OCI-LY1 (cell line): Measurements from ENCODE around the gene MATR3.
"Not testable (repeated sequence)": the region's sequence is repeated elsewhere in the genome, so short reads cannot be mapped to it uniquely, and the experiment has no call there.

Source experiments
- H2AFZ ChIP-seq: fragments of 200-600 bp; sonication (generic), shearing (Covaris generic); 2 replicates; pipeline ENCODE4 v1.6.0; 2014; ENCODE audit warnings: antibody characterized with exemption, mild to moderate bottlenecking, low read length
- H3F3A ChIP-seq: fragments of 200-600 bp; sonication (generic), shearing (Covaris generic); 2 replicates; pipeline ENCODE4 v1.6.0; 2014; ENCODE audit warnings: mild to moderate bottlenecking, antibody characterized with exemption, low read length, moderate library complexity; ENCODE audit not compliant: insufficient read depth
- H3K27ac ChIP-seq: fragments of 200-600 bp; sonication (generic); 2 replicates; pipeline ENCODE4 v1.5.1; 2014; ENCODE audit warnings: low read length, mixed run types, mild to moderate bottlenecking, low read depth; ENCODE audit not compliant: poor library complexity, severe bottlenecking
- H3K27me3 ChIP-seq: fragments of 200-600 bp; sonication (generic); 2 replicates; pipeline ENCODE4 v1.6.0; 2014; ENCODE audit warnings: antibody characterized with exemption, mild to moderate bottlenecking, low read length, moderate library complexity; ENCODE audit not compliant: insufficient read depth
- H3K36me3 ChIP-seq: fragments of 200-600 bp; sonication (generic); 2 replicates; pipeline ENCODE4 v1.6.1; 2014; ENCODE audit warnings: mild to moderate bottlenecking, antibody characterized with exemption, low read length, moderate library complexity, mixed read lengths; ENCODE audit not compliant: insufficient read depth
- H3K4me1 ChIP-seq: fragments of 200-600 bp; sonication (generic); 2 replicates; pipeline ENCODE4 v1.5.1; 2014; ENCODE audit warnings: mild to moderate bottlenecking, low read length, moderate library complexity; ENCODE audit not compliant: insufficient read depth, severe bottlenecking
- H3K4me2 ChIP-seq: fragments of 200-600 bp; sonication (generic), shearing (Covaris generic); 2 replicates; pipeline ENCODE4 v1.6.1; 2014; ENCODE audit warnings: low read length
- H3K4me3 ChIP-seq: fragments of 200-600 bp; sonication (generic); 2 replicates; pipeline ENCODE4 v1.5.1; 2014; ENCODE audit warnings: low read length, low read depth, mild to moderate bottlenecking, mixed read lengths; ENCODE audit not compliant: poor library complexity, severe bottlenecking
- H3K79me2 ChIP-seq: fragments of 200-600 bp; shearing (Covaris generic); 2 replicates; pipeline ENCODE4 v1.6.1; 2016; ENCODE audit warnings: mixed run types, low read length, mixed read lengths; ENCODE audit not compliant: insufficient read depth
- H3K9ac ChIP-seq: fragments of 200-600 bp; sonication (generic), shearing (Covaris generic); 2 replicates; pipeline ENCODE4 v1.6.1; 2014; ENCODE audit warnings: mild to moderate bottlenecking, low read length, mixed read lengths
- H3K9me2 ChIP-seq: fragments of 200-600 bp; sonication (generic), shearing (Covaris generic); 2 replicates; pipeline ENCODE4 v1.6.1; 2014; ENCODE audit warnings: low read depth, mild to moderate bottlenecking, low read length, mixed read lengths
- H3K9me3 ChIP-seq: fragments of 200-600 bp; shearing (Covaris generic); 2 replicates; pipeline ENCODE4 v1.6.1; 2014; ENCODE audit warnings: low read length, mixed read lengths
- H4K20me1 ChIP-seq: fragments of 200-600 bp; sonication (generic), shearing (Covaris generic); 2 replicates; pipeline ENCODE4 v1.6.0; 2016; ENCODE audit warnings: mild to moderate bottlenecking, low read length; ENCODE audit not compliant: insufficient read depth
- EZH2 ChIP-seq: fragments of 200-600 bp; sonication (generic), shearing (Covaris generic); IDR thresholded peaks from 2 replicates; pipeline ENCODE4 v1.8.0; 2017; ENCODE audit warnings: borderline replicate concordance, mixed run types, mild to moderate bottlenecking, antibody characterized with exemption, low read length, moderate library complexity, mixed read lengths
- TF ChIP-seq, protein P1 (sequence below): fragments of 200-600 bp; sonication (generic), shearing (Covaris generic); IDR thresholded peaks from 2 replicates; pipeline ENCODE4 v1.5.1; 2017; ENCODE audit warnings: mild to moderate bottlenecking, antibody characterized with exemption, low read length, moderate library complexity, mixed read lengths

Gene MATR3

DNA sequence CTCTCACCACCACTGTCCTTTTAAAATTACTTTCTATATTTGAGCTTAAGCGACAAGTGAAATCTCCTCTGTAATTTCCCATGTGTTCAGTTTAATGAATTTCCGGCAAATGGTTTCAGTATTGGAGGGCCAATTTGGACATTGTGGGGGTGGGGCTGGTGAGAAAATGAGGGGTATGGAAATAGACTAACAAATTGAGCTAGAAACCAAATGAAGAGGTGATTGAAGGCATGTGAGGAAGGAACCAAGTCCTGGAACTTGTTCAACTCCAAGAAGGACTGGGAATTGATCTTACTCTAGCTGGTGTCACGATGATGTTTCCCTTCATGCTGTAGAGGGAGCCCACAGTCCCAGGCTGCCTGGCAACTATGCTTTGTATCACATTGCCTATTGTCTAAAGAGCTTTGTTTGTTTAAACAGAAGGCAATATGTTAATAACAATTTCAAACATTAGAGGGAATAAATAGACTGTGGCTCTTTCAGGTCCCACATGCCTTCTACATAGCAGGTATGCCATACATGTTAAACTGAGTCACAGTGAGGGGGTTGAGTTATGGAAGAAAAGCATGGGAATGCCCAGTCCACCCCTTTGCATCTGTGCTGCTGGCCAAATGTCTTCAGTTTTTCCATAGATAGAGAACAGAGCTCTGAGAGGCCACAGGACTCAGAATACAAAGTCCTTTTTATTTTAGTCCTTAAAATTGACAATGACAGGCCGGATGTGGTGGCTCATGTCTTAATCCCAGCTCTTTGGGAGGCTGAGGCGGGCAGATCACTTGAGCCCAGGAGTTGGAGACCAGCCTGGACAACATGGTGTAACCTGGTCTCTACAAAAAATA, 25.0 kb upstream of the MATR3 start:
- H3K9ac ChIP-seq, result no peak overlapping the region
- H3K4me2 ChIP-seq, result peak overlapping the region; percentile 12; the same call in 1 of the 2 replicates
- H3F3A ChIP-seq, result no peaks in the 10 kb centered on the region
- no peak overlapping the region for H2AFZ ChIP-seq
- no peaks in the 10 kb centered on the region for H4K20me1 ChIP-seq
- H3K4me3 ChIP-seq, result no peak overlapping the region
- TF ChIP-seq, protein P1, sequence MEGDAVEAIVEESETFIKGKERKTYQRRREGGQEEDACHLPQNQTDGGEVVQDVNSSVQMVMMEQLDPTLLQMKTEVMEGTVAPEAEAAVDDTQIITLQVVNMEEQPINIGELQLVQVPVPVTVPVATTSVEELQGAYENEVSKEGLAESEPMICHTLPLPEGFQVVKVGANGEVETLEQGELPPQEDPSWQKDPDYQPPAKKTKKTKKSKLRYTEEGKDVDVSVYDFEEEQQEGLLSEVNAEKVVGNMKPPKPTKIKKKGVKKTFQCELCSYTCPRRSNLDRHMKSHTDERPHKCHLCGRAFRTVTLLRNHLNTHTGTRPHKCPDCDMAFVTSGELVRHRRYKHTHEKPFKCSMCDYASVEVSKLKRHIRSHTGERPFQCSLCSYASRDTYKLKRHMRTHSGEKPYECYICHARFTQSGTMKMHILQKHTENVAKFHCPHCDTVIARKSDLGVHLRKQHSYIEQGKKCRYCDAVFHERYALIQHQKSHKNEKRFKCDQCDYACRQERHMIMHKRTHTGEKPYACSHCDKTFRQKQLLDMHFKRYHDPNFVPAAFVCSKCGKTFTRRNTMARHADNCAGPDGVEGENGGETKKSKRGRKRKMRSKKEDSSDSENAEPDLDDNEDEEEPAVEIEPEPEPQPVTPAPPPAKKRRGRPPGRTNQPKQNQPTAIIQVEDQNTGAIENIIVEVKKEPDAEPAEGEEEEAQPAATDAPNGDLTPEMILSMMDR, result peak; percentile 29; the same call in 1 of the 2 replicates
- TF ChIP-seq EZH2, result no peak
- no peaks in the 10 kb centered on the region for H3K79me2 ChIP-seq
- peaks cover 20% of the 10 kb centered on the region for H3K4me1 ChIP-seq
- H3K36me3 ChIP-seq, result no peaks in the 10 kb centered on the region
- H3K9me3 ChIP-seq, result no peaks in the 10 kb centered on the region
- H3K9me2 ChIP-seq, result no peaks in the 10 kb centered on the region
- no peaks in the 10 kb centered on the region for H3K27me3 ChIP-seq
- no peak overlapping the region for H3K27ac ChIP-seq

- not testable (repeated sequence) for H3F3A ChIP-seq, H3K36me3 ChIP-seq, H3K4me2 ChIP-seq, H4K20me1 ChIP-seq, H3K4me3 ChIP-seq, H3K9me2 ChIP-seq, H3K9ac ChIP-seq, H3K9me3 ChIP-seq, H3K27ac ChIP-seq, H2AFZ ChIP-seq, H3K27me3 ChIP-seq
- Histone ChIP-seq H3K4me1 (peaks cover 27% of the 10 kb centered on the region), H3K79me2 (peaks cover 14% of the 10 kb centered on the region)
Observed at GRCh38 chr5:139270718-139271117, 22.8 kb upstream of the MATR3 start.

DNA sequence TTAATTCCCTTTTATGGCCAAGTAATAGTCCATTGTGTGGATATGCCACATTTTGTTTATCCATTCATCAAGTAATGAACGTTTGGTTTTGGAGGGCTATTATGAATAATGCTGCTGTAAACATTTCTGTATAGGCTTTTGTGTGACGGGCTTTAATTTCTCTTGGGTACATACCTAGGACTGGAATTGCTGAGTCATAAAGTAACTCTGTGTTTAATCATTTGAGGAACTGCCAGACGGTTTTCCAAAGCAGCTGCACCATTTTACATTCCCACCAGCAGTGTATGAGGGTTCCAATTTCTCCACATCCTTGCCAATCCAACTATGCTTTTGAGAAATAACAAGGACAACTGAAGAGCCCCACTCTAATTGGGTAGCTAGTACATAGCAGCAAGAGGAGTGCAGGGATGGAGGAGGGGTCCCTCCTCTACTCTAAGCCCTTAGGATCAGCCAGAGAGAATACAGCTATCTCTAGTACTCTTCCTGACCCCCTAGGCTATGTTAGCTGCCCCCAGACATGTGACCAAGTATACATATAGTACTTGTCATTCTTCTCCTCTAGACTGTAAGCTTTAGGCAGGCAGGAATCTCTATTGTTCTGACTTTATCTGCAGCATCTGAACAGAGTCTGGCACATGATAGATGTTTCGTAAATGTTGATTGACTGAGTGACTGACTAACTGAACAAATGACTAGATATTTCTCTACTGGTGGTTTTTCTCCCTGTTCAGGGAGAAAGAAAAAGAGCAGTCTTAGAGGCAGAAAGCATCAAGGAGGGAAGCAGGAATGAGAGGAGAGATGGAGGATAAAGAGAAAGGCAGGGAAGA, 22.1 kb upstream of the MATR3 start:
- H3K9me3 ChIP-seq, result no peaks in the 10 kb centered on the region
- no peaks in the 10 kb centered on the region for H3K27me3 ChIP-seq
- no peak overlapping the region for H2AFZ ChIP-seq
- H3K9me2 ChIP-seq, result no peaks in the 10 kb centered on the region
- no peaks in the 10 kb centered on the region for H3F3A ChIP-seq
- H3K27ac ChIP-seq, result no peak overlapping the region
- H3K4me2 ChIP-seq, result no peak overlapping the region
- peaks cover 13% of the 10 kb centered on the region for H3K36me3 ChIP-seq
- H3K9ac ChIP-seq, result no peak overlapping the region
- no peak for TF ChIP-seq EZH2
- TF ChIP-seq, protein P1, result no peak
- peaks cover 21% of the 10 kb centered on the region for H3K79me2 ChIP-seq
- H3K4me3 ChIP-seq, result no peak overlapping the region
- peaks cover 34% of the 10 kb centered on the region for H3K4me1 ChIP-seq
- no peaks in the 10 kb centered on the region for H4K20me1 ChIP-seq
